LNCAP (cell line): ENCODE results near the gene PHF2.

ENCODE experiments used
- TF ChIP-seq, protein P1 (sequence below): fragments of 450-650 bp; IDR thresholded peaks from 2 replicates; pipeline ENCODE4 v1.5.1; 2017; ENCODE audit warnings: mild to moderate bottlenecking

PHF2 gene

DNA sequence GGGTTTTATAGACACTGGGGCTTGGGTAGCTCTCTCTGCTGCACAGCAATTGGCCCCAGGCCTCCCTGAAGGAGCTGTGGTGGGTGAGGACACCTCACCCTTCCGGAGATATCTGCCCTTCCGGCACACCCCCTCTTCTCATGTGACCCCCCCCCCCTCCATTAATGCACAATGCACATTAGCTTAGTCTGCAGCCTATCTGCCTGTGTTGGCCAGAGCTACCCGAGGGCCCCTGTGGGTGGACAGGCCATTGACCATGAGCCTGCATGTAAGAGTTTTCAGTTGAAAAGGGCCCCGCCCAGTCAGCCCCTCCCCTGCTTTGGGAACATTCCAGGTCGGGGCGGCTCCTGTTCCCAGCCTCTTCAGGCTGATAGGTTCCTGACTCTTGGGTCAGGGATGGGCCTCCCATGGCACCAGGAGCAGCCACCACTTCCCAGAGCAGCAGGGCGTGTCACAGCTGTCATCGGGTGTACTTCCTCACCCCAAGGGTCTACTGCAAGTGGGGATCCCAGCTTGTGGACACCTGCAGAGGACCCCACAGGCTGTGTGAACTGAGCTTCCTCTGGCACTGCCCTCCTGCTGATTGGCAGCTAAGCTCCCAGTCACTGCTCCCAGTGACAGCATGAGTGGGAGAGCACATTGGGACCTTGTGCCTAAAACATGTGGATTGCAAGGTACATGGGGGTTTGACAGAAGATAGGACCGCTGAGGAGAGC is 17.8 kb downstream of the PHF2 start:
- TF ChIP-seq, protein P1, sequence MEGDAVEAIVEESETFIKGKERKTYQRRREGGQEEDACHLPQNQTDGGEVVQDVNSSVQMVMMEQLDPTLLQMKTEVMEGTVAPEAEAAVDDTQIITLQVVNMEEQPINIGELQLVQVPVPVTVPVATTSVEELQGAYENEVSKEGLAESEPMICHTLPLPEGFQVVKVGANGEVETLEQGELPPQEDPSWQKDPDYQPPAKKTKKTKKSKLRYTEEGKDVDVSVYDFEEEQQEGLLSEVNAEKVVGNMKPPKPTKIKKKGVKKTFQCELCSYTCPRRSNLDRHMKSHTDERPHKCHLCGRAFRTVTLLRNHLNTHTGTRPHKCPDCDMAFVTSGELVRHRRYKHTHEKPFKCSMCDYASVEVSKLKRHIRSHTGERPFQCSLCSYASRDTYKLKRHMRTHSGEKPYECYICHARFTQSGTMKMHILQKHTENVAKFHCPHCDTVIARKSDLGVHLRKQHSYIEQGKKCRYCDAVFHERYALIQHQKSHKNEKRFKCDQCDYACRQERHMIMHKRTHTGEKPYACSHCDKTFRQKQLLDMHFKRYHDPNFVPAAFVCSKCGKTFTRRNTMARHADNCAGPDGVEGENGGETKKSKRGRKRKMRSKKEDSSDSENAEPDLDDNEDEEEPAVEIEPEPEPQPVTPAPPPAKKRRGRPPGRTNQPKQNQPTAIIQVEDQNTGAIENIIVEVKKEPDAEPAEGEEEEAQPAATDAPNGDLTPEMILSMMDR: no peak

DNA sequence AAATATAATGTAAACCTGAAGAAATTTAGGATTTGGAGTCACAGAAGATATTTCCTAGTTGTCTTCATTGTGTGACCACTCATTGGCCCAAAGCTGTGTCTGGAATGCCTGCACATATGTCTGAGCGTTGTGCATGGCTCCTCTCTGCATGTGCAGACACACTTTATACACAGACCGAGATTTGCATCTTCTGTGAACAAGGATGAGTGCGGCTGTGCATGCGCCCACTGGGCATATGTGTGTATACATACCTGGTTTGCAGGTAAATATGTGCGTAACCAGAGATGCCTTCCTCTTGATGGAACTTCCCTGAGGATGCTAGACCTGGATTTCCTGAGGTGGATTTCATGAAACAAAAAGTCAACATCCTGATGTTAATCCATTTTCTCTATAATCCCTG is 19.1 kb downstream of the PHF2 start:
- TF ChIP-seq, protein P1: no peak

DNA sequence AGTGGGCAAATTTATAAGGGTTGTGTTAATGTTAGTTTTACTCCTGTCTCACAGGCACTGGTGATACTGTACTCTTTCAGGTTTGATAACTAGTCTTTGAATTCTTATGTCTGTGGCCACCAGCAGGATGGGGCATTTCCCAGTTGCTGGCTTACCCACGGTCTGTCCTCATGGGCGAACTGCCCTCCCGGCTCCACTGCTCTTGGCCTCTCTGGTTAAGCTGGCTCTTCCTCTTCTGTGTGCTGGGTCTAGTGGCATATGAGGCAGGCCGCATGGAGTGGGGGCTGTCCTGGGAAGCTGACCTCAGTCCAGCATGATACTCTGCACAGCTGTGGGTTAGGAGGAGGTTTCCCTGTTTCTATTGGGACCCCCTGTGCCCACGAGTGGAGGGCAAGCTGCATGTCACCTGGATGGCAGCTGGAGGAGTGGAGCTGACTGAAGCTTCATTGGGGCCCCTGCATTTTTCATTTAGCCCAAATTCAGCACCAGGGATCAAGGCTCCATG is 19.5 kb downstream of the PHF2 start:
- TF ChIP-seq, protein P1: no peak

DNA sequence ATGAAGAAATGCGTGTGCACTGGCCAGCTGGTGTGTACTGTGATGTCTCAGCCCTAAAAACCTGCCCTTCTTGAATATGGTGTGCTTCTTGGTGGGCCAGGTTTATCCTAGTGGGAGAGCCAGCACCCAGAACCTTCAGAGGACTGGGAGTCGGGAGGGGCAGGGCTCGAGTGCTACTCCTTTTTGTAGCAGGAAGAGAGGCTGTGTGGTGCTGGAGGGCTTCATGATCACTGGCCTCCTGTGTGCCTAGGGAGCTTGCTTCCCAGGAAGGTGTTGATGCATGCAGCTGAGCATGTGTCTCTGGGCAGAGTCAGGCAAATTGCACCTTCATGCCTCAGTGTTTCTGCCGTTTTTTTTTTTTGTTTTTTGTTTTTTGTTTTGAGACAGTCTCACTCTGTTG is 20.0 kb downstream of the PHF2 start:
- TF ChIP-seq, protein P1: no peak

DNA sequence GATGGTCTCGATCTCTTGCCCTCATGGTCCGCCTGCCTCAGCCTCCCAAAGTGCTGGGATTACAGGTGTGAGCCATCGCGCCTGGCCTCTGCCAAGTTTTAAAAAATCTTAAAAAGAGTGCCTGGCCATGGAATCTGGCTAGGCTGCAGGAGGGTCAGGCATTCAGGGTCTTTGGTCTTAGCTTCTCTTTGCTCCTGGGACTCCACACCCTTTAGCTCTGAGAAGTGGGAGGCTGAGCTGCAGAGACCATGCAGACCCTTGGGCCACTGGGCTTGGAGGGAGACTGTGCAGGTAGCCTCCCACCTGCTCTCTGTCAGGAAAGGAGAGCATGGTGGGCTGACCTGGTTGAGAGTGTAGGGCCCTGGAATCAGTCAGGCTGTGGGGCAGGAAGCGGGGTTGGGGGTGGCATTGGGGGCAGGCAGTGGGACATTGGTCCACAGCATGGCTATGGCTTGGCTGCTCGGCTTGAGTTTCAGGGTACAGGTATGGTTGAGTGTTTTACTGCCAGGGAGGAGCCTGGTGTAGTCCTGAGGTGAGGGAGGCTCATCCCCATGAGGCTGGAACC is 20.8 kb downstream of the PHF2 start:
- TF ChIP-seq, protein P1: no peak

DNA sequence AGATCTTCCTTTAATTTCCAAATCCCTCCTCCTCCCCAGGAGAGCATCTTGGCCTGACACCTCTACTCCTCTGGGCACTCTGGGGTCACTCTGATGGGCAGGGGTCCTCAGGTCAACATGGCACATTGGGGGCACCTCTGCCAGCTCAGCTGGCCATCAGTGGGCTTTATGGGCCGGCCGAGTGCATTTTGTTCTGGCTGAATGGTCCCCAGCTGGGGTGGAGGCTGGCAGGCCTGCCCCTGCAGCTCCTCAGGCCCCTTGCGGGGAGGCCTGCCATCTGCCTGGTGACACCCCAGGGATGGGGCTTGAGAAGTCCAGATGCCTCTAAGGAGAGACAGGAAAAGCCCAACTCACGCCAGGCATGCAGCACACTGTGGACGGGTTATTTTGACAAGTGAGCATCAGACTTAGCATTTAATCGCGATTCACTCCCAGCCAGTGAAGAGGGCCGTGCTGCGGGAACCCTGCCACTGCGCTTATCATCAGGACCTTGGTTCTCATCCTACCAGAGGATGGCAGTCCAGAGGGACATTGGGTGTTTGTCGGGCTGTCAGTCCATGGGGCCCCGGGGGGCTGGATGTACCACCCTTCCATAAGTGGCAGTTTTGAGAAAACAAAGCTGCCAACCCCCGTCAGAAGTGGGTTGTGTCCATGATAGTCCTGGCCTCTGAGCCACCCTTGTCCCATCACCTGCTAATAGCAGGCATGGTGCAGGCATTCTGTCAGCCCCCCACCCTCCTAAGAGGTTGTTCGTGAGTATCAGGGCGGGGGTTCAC is 21.7 kb downstream of the PHF2 start:
- TF ChIP-seq, protein P1: no peak

DNA sequence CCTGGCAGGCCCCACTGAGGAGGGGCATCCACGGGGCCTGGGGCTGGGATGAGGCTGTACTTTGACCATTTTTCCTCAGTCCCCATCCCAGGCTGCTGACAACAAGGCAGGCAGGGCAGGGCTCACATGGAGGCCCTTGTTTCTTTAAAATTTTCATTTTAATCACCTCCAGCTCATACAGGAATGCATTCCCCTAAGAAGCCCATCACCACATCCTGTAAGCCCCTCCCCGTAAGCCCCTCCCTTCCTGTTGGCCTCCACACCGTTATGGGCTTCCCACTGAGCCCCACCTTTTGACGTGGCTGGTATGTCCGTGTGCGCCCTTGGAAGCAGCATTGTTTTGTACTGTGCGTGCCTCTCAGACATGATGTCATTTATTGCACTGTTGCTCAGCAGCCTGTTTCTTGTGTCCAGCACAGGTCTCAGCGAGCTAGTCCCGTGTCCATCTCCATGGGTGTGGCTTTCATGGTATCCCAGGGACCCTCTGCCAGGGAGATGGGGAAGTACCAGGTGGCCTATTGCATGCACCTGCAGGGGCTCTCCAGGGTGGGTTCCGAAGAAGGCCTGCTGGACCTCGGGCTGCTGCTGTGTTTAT is 22.4 kb downstream of the PHF2 start:
- TF ChIP-seq, protein P1: no peak
